ENCODE measurements around the gene SPEF1.

- TF ChIP-seq CTCF (IDR thresholded peaks at IDR 0.05 in 2 of 3, conservative IDR thresholded peaks at IDR 0.05 in 1 of 3; ENCODE audit: control insufficient read depth in 2 of 3, extremely low read depth in 1 of 3, insufficient read depth in 1 of 3, low read depth in 3 of 3, low read length in 3 of 3) (no peak), CEBPZ (IDR thresholded peaks at IDR 0.05; ENCODE audit: low read depth, low read length) (no peak), BMI1 (IDR thresholded peaks at IDR 0.05; ENCODE audit: borderline replicate concordance) (no peak), POLR2A (IDR thresholded peaks at IDR 0.05; ENCODE audit: low read depth, low read length) (no peak), ATF2 (IDR thresholded peaks at IDR 0.05; ENCODE audit: low read length) (no peak), EZH2 (IDR thresholded peaks at IDR 0.05; ENCODE audit: borderline replicate concordance, control insufficient read depth, low read depth, low read length) (no peak), ZNF274 (IDR thresholded peaks at IDR 0.05; ENCODE audit: insufficient read depth, insufficient read length) (no peak), NBN (IDR thresholded peaks at IDR 0.05) (no peak)
Observed at GRCh38 chr20:3751305-3751674, 30.0 kb downstream of the SPEF1 start.
